Ascending aorta (tissue), 2 donors: ENCODE data around the gene ACTN4. TPM values are rescaled to one million over a fixed set of nuclear protein-coding genes. Genes with fewer than 3 reads are reported as not detected.

Experiments used
- DNase-seq, 2 donors: peaks; one replicate each; pipeline ENCODE4 v3.0.0-alpha.2; 2019; ENCODE audit warnings: low spot score in 2 of 2
- H3K27ac ChIP-seq, 2 donors: fragments of 200-600 bp; sonication (generic); one replicate each; pipeline ENCODE4 v1.5.1; 2016 to 2017; ENCODE audit warnings: mild to moderate bottlenecking in 1 of 2
- H3K27me3 ChIP-seq: fragments of 200-600 bp; sonication (generic); one replicate; pipeline ENCODE4 v1.5.1; 2017
- H3K36me3 ChIP-seq, 2 donors: fragments of 200-600 bp; sonication (generic); one replicate each; pipeline ENCODE4 v1.5.1; 2016
- H3K4me1 ChIP-seq, 2 donors: fragments of 200-600 bp; sonication (generic); one replicate each; pipeline ENCODE4 v1.5.1; 2016 to 2017; ENCODE audit warnings: mild to moderate bottlenecking in 1 of 2
- H3K4me3 ChIP-seq, 2 donors: fragments of 200-600 bp; sonication (generic); one replicate each; pipeline ENCODE4 v1.5.1; 2016 to 2017; ENCODE audit warnings: mild to moderate bottlenecking in 1 of 2
- H3K9me3 ChIP-seq, 2 donors: fragments of 200-600 bp; sonication (generic); one replicate each; pipeline ENCODE4 v1.5.1; 2016
- CTCF ChIP-seq, 3 experiments: fragments of 200-600 bp in 2 of 3; fragments of 450-650 bp in 1 of 3; sonication (generic) in 2 of 3; IDR thresholded peaks; one replicate each; pipeline ENCODE4 v1.5.1; 2016 to 2019; ENCODE audit warnings: antibody characterized with exemption in 3 of 3, mild to moderate bottlenecking in 1 of 3, moderate library complexity in 1 of 3
- intact Hi-C: fragments of 100-400 bp; cut with DNase I; formaldehyde crosslinking; loops from one replicate; pipeline ENCODE4 v1.15.1; 2023
- total RNA-seq: library from RNA; depleted of rRNA; stranded (reverse); fragments of >200 nt; gene quantifications from one replicate; pipeline ENCODE4 v1.1.0, GENCODE V29; 2016

Gene ACTN4
- total RNA-seq, 1 donor from 2014 or later: 1,036 TPM

GRCh38 chr19:38695317-38695683 is 47.9 kb downstream of the ACTN4 start:
- H3K27me3 ChIP-seq: no peaks in the 10 kb centered on the region
- intact Hi-C loops: no loop called here
- peaks cover 56 to 81% of the 10 kb centered on the region in 2 donors for H3K4me1 ChIP-seq
- no peaks in the 10 kb centered on the region for H3K9me3 ChIP-seq
- DNase-seq: no peak
- peak overlapping the region in 1 of 2 donors; percentile 45 for H3K4me3 ChIP-seq
- TF ChIP-seq CTCF (IDR thresholded peaks at IDR 0.05): no peak
- peak overlapping the region; percentile 95 to 98 for H3K27ac ChIP-seq
- peaks cover 15 to 31% of the 10 kb centered on the region in 2 donors for H3K36me3 ChIP-seq

- peak overlapping the region; percentile 95 to 98 for H3K27ac ChIP-seq
- TF ChIP-seq CTCF (IDR thresholded peaks at IDR 0.05): no peak
- peaks cover 55 to 86% of the 10 kb centered on the region in 2 donors for H3K4me1 ChIP-seq
- peaks cover 23 to 39% of the 10 kb centered on the region in 2 donors for H3K36me3 ChIP-seq
- no peaks in the 10 kb centered on the region for H3K9me3 ChIP-seq
- H3K4me3 ChIP-seq: peak overlapping the region in 1 of 2 donors; percentile 45
- H3K27me3 ChIP-seq: no peaks in the 10 kb centered on the region
- DNase-seq: no peak
- intact Hi-C loops: no loop called here
Measured at GRCh38 chr19:38695832-38696728, 48.6 kb downstream of the ACTN4 start.

GRCh38 chr19:38696729-38697055 is 49.2 kb downstream of the ACTN4 start:
- no peak for TF ChIP-seq CTCF (IDR thresholded peaks at IDR 0.05)
- intact Hi-C loops: no loop called here
- H3K9me3 ChIP-seq: no peaks in the 10 kb centered on the region
- H3K27ac ChIP-seq: peak overlapping the region; percentile 95 to 98
- H3K27me3 ChIP-seq: no peaks in the 10 kb centered on the region
- H3K4me3 ChIP-seq: no peak overlapping the region
- H3K36me3 ChIP-seq: peaks cover 28 to 45% of the 10 kb centered on the region in 2 donors
- peaks cover 62 to 88% of the 10 kb centered on the region in 2 donors for H3K4me1 ChIP-seq
- DNase-seq: no peak

- intact Hi-C loops: no loop called here
- no peak for DNase-seq
- H3K9me3 ChIP-seq: no peaks in the 10 kb centered on the region
- H3K27me3 ChIP-seq: no peaks in the 10 kb centered on the region
- TF ChIP-seq CTCF (IDR thresholded peaks at IDR 0.05): no peak
- no peak overlapping the region for H3K4me3 ChIP-seq
- H3K27ac ChIP-seq: peak overlapping the region; percentile 95 to 98
- H3K4me1 ChIP-seq: peaks cover 66 to 92% of the 10 kb centered on the region in 2 donors
- H3K36me3 ChIP-seq: peaks cover 29 to 47% of the 10 kb centered on the region in 2 donors
Measured at GRCh38 chr19:38697197-38697596, 49.7 kb downstream of the ACTN4 start.

GRCh38 chr19:38697641-38698071 is 50.2 kb downstream of the ACTN4 start:
- no peak for DNase-seq
- Histone ChIP-seq H3K4me3 (no peak overlapping the region), H3K9me3 (no peaks in the 10 kb centered on the region), H3K27me3 (no peaks in the 10 kb centered on the region), H3K36me3 (peaks cover 33 to 52% of the 10 kb centered on the region in 2 donors), H3K27ac (peak overlapping the region; percentile 95 to 98), H3K4me1 (peaks cover 66 to 92% of the 10 kb centered on the region in 2 donors)
- intact Hi-C loops: no loop called here
- TF ChIP-seq CTCF (IDR thresholded peaks at IDR 0.05): no peak
